Mesendoderm (in vitro differentiated cells): ENCODE measurements around the gene RHBDF2.
A peak's percentile ranks its signal among the peaks of the same experiment; 100 is the strongest.

Experiments used
- DNase-seq: peaks from one replicate; pipeline ENCODE4 v3.0.0; 2013
- H2AK5ac ChIP-seq: 2 replicates; pipeline ENCODE4 v1.6.1; 2013; ENCODE audit warnings: low read length, inconsistent platforms
- H2BK120ac ChIP-seq: 2 replicates; pipeline ENCODE4 v1.6.1; 2013; ENCODE audit warnings: low read depth, mild to moderate bottlenecking, low read length, moderate library complexity, mixed read lengths
- H2BK15ac ChIP-seq: replicated peaks from 2 replicates; pipeline ENCODE4 v1.6.1; 2013; ENCODE audit warnings: low read depth, mild to moderate bottlenecking, moderate library complexity
- H2BK5ac ChIP-seq: 2 replicates; pipeline ENCODE4 v1.6.1; 2013; ENCODE audit warnings: low read length, inconsistent platforms
- H3K18ac ChIP-seq: 2 replicates; pipeline ENCODE4 v1.6.1; 2013; ENCODE audit warnings: mild to moderate bottlenecking, low read length, mixed read lengths
- H3K23ac ChIP-seq: one replicate; pipeline ENCODE4 v1.6.1; 2013; ENCODE audit warnings: low read length
- H3K27ac ChIP-seq: 2 replicates; pipeline ENCODE4 v1.5.1; 2013; ENCODE audit warnings: low read depth, mild to moderate bottlenecking, inconsistent platforms, low read length, moderate library complexity
- H3K27me3 ChIP-seq: 2 replicates; pipeline ENCODE4 v1.6.1; 2013; ENCODE audit warnings: low read length, control low read depth, mild to moderate bottlenecking, inconsistent platforms; ENCODE audit not compliant: insufficient read depth, poor library complexity
- H3K36me3 ChIP-seq: 2 replicates; pipeline ENCODE4 v1.6.1; 2013; ENCODE audit warnings: low read length, inconsistent platforms; ENCODE audit not compliant: control insufficient read depth, insufficient read depth
- H3K4ac ChIP-seq: one replicate; pipeline ENCODE4 v1.6.1; 2013; ENCODE audit warnings: low read depth, mild to moderate bottlenecking, low read length, moderate library complexity
- H3K4me1 ChIP-seq: 2 replicates; pipeline ENCODE4 v1.6.1; 2013; ENCODE audit warnings: low read depth, low read length, inconsistent platforms; ENCODE audit not compliant: control insufficient read depth
- H3K4me2 ChIP-seq: 2 replicates; pipeline ENCODE4 v1.6.1; 2013; ENCODE audit warnings: low read length
- H3K4me3 ChIP-seq: 2 replicates; pipeline ENCODE4 v1.5.1; 2013; ENCODE audit warnings: mild to moderate bottlenecking, low read length
- H3K56ac ChIP-seq: one replicate; pipeline ENCODE4 v1.6.1; 2013; ENCODE audit warnings: low read length
- H3K79me1 ChIP-seq: 2 replicates; pipeline ENCODE4 v1.6.1; 2013; ENCODE audit warnings: low read length, inconsistent platforms
- H3K79me2 ChIP-seq: 2 replicates; pipeline ENCODE4 v1.6.1; 2013; ENCODE audit warnings: mild to moderate bottlenecking, low read length; ENCODE audit not compliant: control insufficient read depth, insufficient read depth
- H3K9ac ChIP-seq: 2 replicates; pipeline ENCODE4 v1.6.1; 2013; ENCODE audit warnings: low read length, inconsistent platforms
- H4K5ac ChIP-seq: one replicate; pipeline ENCODE4 v1.6.1; 2013; ENCODE audit warnings: low read length
- H4K8ac ChIP-seq: one replicate; pipeline ENCODE4 v1.6.1; 2013; ENCODE audit warnings: low read depth, mild to moderate bottlenecking, control low read depth, low read length, moderate library complexity
- WGBS: extraction: QIAGEN DNeasy Blood & Tissue Kit; methylation state at CpG from one replicate; pipeline ENCODE4 v1.1.7; 2013; ENCODE audit warnings: low lambda C conversion rate, missing lambda C conversion rate; ENCODE audit not compliant: insufficient coverage; ENCODE audit errors: extremely low coverage; 5-methylcytosine and 5-hydroxymethylcytosine counted together

Gene RHBDF2

DNA sequence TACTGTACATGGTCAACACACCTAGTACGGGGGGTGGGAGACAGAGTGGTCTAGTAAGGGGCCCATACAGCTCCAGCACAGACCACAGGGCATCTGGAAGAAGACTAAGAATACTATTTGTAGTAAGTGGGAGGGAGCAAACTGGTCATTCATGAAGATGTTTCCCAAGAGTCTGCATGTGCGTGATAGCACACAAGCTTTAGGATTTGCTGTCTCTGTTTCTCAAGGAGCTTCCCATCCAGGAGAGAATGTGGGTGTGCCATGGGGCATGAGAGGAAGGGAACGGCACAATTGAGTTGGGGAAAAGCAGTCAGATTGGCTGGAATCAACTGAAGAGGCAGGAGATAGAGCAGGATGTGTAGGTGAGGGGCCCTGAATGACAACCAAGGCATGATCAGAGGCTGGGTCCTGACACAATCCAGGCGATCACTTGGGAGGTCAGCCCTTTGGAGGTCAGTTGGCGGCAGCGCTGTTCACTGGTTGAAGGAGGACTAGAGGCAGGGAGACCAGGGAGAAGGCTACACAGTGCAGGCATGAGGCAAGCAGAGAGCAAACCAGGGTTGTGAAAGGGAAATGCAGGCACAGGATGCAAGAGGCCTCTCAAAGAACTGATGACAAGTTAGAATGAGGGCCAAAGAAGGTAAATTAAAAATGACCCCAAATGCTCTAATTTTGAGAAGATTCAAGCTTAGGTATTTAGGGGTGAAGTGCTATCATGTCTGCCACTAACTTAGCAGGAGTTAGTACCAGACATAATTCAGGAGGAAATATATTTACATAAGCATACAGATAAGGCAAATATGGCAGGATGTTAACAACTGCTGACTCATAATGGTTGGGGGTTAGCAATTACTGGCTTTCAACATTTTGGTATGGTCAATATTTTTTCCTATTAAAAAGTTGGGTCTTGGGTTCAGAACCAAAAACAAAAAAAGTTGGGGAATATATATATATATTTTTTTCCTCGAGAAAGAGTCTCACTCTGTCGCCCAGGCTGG is 58.6 kb downstream of the RHBDF2 start:
- no peak overlapping the region for H3K27ac ChIP-seq

DNA sequence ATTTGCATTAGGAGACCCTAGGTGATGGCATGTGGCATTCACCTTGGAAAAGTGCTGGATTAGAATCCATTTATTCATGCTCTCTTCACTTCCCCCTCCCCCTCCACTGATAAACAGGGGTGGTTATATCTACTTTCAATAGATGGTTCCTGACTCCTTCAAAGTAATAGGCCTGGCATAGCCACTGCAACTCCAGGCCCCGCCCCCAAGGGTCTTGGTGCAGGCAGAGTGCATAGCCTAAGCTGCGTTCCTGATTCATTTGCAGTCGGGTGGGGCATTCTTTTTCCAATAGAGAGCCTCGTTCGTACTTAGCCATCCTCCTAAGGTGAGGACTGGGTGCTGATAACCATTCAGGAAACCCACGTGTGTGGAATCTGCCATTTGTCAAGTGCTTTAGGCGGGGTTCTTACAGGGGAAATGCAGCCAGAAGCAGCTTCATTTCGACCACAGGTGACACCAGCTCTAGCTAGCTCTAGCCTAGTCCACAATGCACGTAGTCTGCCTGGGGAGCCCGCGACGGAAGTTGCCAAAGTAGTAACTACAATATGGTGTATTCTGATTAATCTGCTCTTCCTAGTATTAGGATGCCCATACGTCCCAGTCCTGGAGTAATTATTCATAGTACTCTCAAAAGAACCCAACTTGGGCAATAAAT is 59.4 kb downstream of the RHBDF2 start:
- Histone ChIP-seq H3K4ac (no peak overlapping the region), H3K27ac (peak overlapping the region; percentile 73), H3K79me2 (peaks cover 63% of the 10 kb centered on the region), H3K23ac (no peak overlapping the region), H2BK15ac (no peak overlapping the region), H3K9ac (no peak overlapping the region), H3K79me1 (peaks cover 25% of the 10 kb centered on the region), H2AK5ac (no peak overlapping the region), H3K56ac (peak overlapping the region; percentile 18), H3K4me3 (no peak overlapping the region), H3K4me1 (peaks cover 45% of the 10 kb centered on the region), H4K5ac (no peak overlapping the region), H3K27me3 (no peaks in the 10 kb centered on the region), H3K4me2 (no peak overlapping the region), H2BK120ac (no peak overlapping the region), H2BK5ac (no peak overlapping the region), H4K8ac (no peak overlapping the region), H3K36me3 (no peaks in the 10 kb centered on the region), H3K18ac (peak overlapping the region; percentile 8)
- peak; percentile 57 for DNase-seq
- WGBS = no CpG with 5 or more reads among the region's 13 CpGs

More for the DNA sequence above, 58.6 kb downstream of the RHBDF2 start:
- H3K56ac ChIP-seq = peak overlapping the region; percentile 63
- peaks cover 68% of the 10 kb centered on the region for H3K79me2 ChIP-seq
- H2BK15ac ChIP-seq = no peak overlapping the region
- H3K18ac ChIP-seq = peak overlapping the region; percentile 8
- H2BK120ac ChIP-seq = no peak overlapping the region
- no peak overlapping the region for H4K5ac ChIP-seq
- H2AK5ac ChIP-seq = peak overlapping the region; percentile 27
- H4K8ac ChIP-seq = no peak overlapping the region
- H3K4ac ChIP-seq = peak overlapping the region; percentile 5
- no peak overlapping the region for H3K4me3 ChIP-seq
- H3K36me3 ChIP-seq = no peaks in the 10 kb centered on the region
- no CpG with 5 or more reads among the region's 8 CpGs for WGBS
- H3K27me3 ChIP-seq = no peaks in the 10 kb centered on the region
- peaks cover 28% of the 10 kb centered on the region for H3K79me1 ChIP-seq
- peak overlapping the region; percentile 12 for H2BK5ac ChIP-seq
- peak overlapping the region; percentile 10 for H3K9ac ChIP-seq
- DNase-seq = no peak
- peaks cover 50% of the 10 kb centered on the region for H3K4me1 ChIP-seq
- H3K4me2 ChIP-seq = no peak overlapping the region
- no peak overlapping the region for H3K23ac ChIP-seq

DNA sequence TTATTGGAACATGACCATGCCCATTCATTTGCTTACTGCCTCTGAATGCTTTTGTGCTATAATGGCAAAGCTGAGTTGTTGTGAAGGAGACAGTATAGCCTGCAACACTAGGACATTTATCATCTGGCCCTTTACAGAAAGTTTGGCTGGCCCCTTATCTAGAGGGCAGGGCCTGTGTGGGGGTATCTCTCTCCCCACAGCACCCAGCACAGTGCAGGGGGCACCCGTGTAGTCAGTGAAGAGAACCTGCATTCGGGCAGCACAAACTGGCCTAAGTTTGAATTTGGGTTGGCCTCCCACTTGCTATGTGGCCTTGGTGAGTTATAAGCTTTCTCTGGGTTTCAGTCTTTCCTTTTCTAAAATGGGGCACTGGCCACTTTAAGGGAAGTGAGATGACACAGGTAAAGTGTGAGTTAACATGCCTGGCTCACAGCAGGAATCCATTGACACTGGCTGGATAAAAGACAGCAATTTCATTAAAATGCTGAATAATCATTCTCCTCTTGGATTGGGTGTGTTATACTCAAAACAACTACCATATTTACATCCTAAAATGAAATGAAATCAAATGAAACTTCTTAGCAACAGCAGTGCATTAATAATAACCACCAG is 60.4 kb downstream of the RHBDF2 start:
- H2BK5ac ChIP-seq = no peak overlapping the region
- H3K4me3 ChIP-seq = no peak overlapping the region
- no peak overlapping the region for H4K5ac ChIP-seq
- H3K4me2 ChIP-seq = peak overlapping the region; percentile 10
- peaks cover 38% of the 10 kb centered on the region for H3K4me1 ChIP-seq
- no peak overlapping the region for H3K18ac ChIP-seq
- no peak overlapping the region for H3K9ac ChIP-seq
- no peak overlapping the region for H2BK15ac ChIP-seq
- H3K79me2 ChIP-seq = peaks cover 61% of the 10 kb centered on the region
- H3K4ac ChIP-seq = peak overlapping the region; percentile 56
- H2BK120ac ChIP-seq = peak overlapping the region; percentile 29
- no peak overlapping the region for H3K23ac ChIP-seq
- no peaks in the 10 kb centered on the region for H3K27me3 ChIP-seq
- H3K79me1 ChIP-seq = peaks cover 22% of the 10 kb centered on the region
- no CpG with 5 or more reads among the region's 2 CpGs for WGBS
- peak; percentile 69 for DNase-seq
- H3K36me3 ChIP-seq = no peaks in the 10 kb centered on the region
- H2AK5ac ChIP-seq = no peak overlapping the region
- no peak overlapping the region for H4K8ac ChIP-seq
- peak overlapping the region; percentile 73 for H3K27ac ChIP-seq
- H3K56ac ChIP-seq = peak overlapping the region; percentile 68

DNA sequence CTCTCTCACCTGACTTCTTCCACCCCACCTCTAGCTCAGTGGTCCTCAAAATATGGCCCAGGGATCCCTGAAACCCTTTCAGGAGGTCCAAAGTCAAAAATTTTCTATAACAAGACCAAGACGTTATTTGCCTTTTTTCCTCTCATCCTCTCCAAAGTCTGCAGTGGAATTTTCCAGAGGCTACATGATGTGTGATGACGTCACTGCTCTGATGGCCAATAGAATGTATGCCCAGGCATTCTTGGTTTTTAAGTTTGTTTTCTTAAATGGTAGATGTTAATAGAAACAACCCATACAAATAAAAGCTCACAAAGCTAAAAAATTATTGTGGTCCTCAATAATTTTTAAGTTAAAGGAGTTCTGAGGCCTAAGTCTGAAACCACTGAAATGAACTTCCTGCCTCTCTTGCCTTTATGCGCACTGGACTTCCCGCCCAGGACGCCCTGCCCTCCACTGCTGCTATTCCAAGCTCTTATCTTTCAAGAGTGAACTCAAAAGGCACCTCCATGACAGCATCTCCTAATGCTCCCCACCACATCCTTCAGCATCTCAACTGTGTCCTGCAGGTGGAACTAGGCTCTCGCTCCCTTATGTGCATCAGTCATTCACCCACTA is 61.8 kb downstream of the RHBDF2 start:
- H4K5ac ChIP-seq = no peak overlapping the region
- no peak for DNase-seq
- H2BK15ac ChIP-seq = no peak overlapping the region
- peak overlapping the region; percentile 75 for H3K4ac ChIP-seq
- H3K4me2 ChIP-seq = no peak overlapping the region
- no peak overlapping the region for H2AK5ac ChIP-seq
- H3K4me1 ChIP-seq = peaks cover 29% of the 10 kb centered on the region
- no peak overlapping the region for H3K4me3 ChIP-seq
- no peak overlapping the region for H3K23ac ChIP-seq
- H3K27me3 ChIP-seq = no peaks in the 10 kb centered on the region
- no peak overlapping the region for H2BK5ac ChIP-seq
- no peak overlapping the region for H3K18ac ChIP-seq
- H3K27ac ChIP-seq = no peak overlapping the region
- no peak overlapping the region for H4K8ac ChIP-seq
- no CpG with 5 or more reads among the region's 6 CpGs for WGBS
- H3K9ac ChIP-seq = no peak overlapping the region
- peaks cover 30% of the 10 kb centered on the region for H3K79me1 ChIP-seq
- H3K79me2 ChIP-seq = peaks cover 66% of the 10 kb centered on the region
- H2BK120ac ChIP-seq = no peak overlapping the region
- H3K56ac ChIP-seq = no peak overlapping the region
- no peaks in the 10 kb centered on the region for H3K36me3 ChIP-seq

DNA sequence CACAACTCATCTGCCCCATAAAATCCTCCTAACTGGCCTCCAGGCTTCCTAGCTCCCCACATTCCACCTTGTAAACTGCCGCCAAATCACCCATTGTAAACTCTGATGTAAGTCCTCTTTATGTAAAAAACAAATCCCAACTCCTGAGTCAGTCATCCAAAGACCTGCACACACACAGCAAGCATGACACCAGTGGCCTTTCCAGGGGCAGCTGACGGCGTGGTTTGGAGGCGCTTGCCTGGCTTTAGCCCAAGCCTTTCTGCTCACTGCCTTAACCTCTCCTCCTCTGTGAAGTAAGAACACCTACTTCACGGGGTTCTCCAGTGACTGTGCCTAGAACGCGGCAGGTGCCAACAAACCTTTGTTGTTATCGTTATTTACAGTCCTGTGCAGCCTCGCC is 62.3 kb downstream of the RHBDF2 start:
- H3K9ac ChIP-seq = no peak overlapping the region
- H4K5ac ChIP-seq = no peak overlapping the region
- H2BK5ac ChIP-seq = no peak overlapping the region
- H3K56ac ChIP-seq = peak overlapping the region; percentile 10
- H3K36me3 ChIP-seq = no peaks in the 10 kb centered on the region
- peaks cover 27% of the 10 kb centered on the region for H3K4me1 ChIP-seq
- no peak overlapping the region for H3K4me3 ChIP-seq
- no peak overlapping the region for H4K8ac ChIP-seq
- H3K79me1 ChIP-seq = peaks cover 34% of the 10 kb centered on the region
- H2BK120ac ChIP-seq = no peak overlapping the region
- no peak overlapping the region for H3K27ac ChIP-seq
- no peak overlapping the region for H3K18ac ChIP-seq
- DNase-seq = no peak
- no peak overlapping the region for H3K23ac ChIP-seq
- H3K4me2 ChIP-seq = no peak overlapping the region
- peak overlapping the region; percentile 75 for H3K4ac ChIP-seq
- WGBS = no CpG with 5 or more reads among the region's 9 CpGs
- peaks cover 71% of the 10 kb centered on the region for H3K79me2 ChIP-seq
- no peak overlapping the region for H2BK15ac ChIP-seq
- H3K27me3 ChIP-seq = no peaks in the 10 kb centered on the region
- no peak overlapping the region for H2AK5ac ChIP-seq
